ENCODE data around the gene CADM4.

The CADM4 gene

DNA sequence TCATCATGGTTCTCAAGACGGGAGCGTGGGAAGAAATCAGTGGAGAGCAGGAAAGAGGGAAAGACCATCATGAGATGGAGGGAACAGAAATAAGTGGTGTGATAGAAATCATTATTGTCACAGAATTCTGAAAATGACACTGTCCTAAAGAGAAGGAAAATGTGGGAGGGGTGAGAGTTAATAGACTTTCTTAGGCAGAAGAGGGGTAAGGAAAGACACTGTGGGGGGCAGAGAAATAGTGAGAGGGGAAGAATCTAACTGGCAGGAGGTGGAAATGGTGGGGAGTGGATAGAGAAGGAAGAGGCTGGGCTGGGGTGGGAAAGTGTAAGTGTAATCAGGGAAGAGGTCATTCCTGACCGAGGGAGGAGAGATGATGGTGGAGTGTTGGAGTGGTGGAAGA, 60.9 kb downstream of the CADM4 start:
- DNase-seq, result no peak

DNA sequence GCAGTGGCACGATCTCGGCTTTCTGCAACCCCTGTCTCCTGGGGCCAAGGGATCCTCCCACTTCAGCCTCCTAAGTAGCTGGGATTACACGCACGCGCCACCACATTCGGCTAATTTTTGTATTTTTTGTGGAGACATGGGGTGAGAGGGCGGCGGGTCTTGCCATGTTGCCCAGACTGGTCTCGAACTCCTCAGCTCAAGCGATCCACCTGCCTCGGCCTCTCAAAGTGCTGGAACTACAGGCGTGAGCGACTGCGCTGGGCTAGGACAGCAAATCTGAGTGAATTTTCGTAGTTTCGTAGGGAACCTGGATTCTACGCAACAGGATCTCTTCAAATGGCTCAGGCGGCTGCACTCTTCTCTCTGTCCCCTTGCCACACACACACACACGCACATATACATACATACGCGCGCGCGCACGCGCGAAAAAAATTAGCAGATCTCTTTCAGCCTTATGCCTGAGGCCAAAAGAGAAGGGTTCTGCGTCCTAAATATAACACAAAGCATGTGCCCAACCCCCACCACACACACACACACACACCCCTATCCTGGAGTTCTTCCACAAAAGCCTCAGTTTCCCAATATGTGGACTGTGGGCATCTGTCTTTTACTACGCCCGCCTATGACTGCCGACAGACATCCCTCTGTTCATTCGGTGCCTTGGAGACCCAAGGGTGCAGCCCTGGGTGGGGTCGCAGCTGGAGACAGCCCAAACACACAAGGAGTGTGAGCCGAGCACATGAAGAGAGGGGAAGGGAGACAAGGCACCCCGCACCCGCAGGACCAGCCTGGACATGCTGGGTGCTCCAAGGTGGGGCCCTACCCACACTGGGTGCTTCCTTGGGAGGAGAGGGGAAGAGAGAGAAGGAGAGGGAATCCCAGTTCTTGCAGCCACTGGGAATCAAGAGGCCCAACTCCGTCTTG, 63.4 kb downstream of the CADM4 start:
- no peak for DNase-seq

DNA sequence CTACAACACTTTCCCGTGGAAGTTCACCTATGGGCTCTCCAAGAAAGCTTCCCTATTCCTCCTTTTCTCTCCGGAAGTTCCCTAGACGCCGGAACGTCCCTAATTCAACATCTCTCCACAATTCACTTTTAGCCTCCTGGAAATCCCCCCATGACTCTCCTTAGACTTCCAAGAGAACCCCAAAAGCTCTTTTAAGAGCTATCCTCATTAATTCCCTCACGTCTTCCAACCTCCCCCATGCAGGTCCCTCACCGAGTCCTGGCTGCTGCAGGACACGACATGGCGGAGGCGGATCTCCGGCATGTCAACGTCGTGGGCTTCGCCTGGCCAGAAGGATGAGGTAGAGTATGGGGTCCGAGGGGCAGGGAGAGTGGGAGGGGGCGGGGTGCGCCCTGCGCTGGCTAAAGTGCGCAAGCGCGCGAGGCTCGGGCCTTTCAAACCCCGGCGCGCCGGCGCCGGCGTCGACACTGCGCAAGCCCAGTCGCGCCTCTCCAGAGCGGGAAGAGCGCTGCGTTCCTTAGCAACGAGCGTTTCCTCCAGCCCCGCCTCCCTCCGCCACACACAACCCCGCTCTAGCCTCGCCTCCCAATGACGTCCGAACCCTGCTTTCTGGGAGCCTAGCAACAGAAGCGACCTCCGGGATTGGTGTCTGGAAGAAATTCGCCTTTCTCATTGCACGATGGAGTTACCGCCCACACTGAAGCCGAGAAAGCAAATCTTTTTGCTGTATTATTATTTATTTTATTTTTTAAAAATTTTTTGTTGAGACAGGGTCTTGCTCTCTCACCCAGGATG, 64.3 kb downstream of the CADM4 start, which contains the start of the genes PINLYP and XRCC1:
Gene PINLYP (plus strand): TSS at position 646 of the 795 bp plus-strand sequence. CDS start 1,391 bp downstream, outside the sequence.
Gene XRCC1 (minus strand): TSS at position 372 of the 795 bp plus-strand sequence. CDS start 69 bp downstream, at position 303.
- DNase-seq, result peak; percentile 98

DNA sequence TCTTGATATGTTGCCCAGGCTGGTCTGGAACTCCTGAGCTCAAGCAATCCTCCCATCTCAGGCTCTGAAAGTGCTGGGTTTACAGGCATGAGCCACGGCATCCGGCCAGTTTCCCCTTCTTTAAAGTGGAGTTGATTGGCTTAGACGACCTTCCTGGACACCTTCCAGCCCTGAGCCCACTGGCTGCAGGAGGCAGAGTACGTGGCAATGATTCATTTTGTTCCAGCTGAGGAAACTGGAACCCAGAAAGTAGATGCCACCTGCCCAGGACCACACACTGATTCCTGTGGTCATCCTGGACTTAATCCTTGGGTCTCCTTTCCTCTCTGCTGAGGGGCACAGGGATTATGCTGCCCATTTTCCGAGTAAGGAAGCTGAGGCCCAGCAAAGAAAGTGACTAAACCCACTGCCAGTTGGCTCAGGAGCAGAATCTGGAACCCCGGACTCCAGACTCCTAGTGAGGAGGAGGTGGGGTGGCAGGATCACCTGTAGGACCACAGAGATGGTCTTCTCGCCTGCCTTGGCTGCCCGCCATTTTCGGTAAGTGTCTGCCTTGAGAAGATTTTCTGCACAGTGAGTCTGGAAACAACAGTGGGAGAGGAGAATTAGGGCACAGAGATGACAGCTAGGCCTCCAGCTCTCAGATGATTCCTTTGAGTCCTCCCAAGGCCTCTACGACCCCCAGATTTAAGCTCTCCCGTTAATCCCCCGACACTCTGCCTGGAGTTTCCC, 65.1 kb downstream of the CADM4 start:
- DNase-seq, result no peak
